HG03025 (cell line): ENCODE data around the gene STIP1.

Experiments
- ATAC-seq: cut with Tn5 transposase; IDR thresholded peaks from one replicate; pipeline ENCODE4 v1.9.1; 2021; ENCODE audit warnings: mild to moderate bottlenecking, moderate library complexity; ENCODE audit not compliant: unreplicated experiment, low FRiP score

Gene STIP1

DNA sequence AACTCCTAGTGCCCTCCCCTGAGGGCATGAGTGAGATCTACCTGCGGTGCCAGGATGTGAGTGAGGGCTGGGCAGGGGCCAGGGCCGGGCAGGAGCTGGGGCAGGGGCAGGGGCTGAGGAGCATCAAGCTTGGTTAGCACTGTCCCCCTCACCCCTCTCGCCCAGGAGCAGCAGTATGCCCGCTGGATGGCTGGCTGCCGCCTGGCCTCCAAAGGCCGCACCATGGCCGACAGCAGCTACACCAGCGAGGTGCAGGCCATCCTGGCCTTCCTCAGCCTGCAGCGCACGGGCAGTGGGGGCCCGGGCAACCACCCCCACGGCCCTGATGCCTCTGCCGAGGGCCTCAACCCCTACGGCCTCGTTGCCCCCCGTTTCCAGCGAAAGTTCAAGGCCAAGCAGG lies 34.3 kb downstream of the STIP1 start:
- ATAC-seq = no peak

DNA sequence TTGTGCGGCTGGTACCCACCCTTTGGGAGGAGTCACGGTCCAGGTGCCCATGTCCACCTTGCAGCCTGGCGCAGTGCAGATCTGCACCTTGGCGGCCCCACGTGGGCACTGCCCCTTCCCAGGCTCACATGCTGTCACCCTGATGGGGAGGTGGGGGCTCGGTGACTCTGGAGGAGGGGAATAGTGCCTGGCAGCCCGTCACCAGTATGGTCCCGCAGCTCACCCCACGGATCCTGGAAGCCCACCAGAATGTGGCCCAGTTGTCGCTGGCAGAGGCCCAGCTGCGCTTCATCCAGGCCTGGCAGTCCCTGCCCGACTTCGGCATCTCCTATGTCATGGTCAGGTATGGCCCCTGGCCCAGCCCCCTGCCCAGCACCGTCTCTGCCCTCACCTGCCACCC lies 34.8 kb downstream of the STIP1 start:
- no peak for ATAC-seq

DNA sequence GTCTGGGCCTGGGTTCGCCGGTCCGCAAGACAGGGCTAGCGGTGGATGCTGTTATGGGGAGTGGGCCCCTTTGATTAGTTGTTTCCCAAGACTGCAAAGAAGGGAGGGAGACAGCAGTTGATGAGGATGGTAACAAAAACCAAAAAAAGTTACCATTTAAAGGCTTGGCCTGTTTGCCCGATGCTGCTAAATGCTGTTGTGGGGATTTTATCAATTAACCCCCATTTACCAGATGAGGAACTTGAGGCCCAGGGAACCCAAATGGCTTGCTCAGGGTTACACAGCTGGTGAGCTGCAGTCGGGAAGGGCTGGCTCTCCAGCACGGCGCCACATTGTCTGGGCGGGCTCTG lies 36.7 kb downstream of the STIP1 start:
- ATAC-seq = no peak

DNA sequence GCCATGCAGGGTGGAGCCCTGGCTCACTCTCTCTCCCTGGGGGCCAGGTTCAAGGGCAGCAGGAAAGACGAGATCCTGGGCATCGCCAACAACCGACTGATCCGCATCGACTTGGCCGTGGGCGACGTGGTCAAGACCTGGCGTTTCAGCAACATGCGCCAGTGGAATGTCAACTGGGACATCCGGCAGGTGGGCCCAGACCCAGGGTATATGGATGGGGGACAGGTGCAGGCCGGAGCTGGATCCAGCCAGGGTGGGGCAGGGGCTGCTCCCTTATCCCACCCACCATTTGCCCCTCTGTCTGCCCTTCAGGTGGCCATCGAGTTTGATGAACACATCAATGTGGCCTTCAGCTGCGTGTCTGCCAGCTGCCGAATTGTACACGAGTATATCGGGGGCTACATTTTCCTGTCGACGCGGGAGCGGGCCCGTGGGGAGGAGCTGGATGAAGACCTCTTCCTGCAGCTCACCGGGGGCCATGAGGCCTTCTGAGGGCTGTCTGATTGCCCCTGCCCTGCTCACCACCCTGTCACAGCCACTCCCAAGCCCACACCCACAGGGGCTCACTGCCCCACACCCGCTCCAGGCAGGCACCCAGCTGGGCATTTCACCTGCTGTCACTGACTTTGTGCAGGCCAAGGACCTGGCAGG lies 37.2 kb downstream of the STIP1 start:
- ATAC-seq = no peak

DNA sequence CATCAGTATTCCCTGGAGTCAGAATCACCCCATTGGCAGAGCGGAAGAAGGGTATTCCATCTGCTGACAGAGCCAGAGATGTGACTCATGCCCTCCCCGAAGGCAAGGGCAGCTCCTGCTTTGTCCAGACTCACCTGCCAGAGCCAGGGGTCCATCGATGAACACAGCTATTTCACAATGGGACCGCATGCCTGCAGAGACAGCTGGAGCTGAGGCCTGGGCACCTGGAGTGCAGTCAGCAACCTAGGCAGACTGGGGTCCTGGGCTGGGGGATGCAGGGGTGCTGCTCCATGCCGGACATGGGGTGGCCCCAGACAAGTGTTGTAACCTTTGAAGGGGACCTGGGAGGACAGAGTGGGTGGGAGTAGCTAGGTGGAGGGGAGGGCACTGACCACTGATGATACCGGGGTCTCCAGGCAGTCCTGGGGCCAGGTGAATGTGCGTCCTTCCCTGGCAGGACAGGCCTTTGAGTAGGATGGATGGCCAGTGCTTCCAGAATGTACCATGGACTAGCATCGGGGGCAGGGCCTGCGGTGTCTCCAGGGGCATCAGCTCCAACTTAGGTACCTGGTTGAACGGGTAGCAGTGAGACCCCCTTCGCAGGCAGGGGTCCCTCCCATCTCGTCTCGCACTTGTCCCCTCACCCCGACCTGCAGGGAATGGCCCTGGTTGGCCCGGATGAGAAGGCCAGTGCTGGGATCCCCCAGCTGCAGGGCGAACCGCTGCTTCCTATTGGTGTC lies 38.4 kb downstream of the STIP1 start:
- ATAC-seq = no peak

DNA sequence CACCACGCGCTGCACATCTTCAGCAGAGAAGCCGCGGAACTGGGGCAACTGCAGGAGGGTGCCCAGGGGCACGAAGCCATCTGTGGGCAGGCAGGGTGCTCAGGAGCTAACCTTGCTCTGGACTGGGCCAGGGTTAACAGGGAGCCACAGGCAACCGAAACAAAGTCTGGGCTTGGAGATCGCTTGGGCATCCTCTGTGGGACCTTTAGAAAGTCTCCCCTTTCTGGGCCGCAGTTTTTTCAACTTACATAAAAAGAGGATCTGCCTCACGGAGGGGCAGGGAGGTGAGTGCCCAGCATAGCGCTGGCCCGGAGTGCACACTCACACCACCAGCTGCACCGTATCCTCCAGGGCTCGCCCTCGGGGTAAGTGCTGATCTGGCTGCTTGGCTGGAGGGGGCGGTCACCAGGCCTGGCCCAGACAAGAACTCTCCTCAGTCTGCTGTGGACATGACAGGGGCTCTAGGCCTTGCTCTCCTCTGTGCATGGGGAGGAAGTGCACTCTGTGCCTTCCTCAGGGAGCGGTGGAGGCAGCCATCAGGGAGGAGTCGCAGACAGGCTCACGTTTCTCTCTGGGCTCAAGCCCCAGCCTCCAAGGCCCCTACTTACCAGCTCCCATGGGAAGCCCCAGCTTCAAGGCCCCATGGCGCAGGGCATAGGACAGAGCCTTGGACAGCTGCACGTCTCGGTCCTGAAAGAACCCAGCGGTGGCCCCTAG lies 39.1 kb downstream of the STIP1 start:
- no peak for ATAC-seq

DNA sequence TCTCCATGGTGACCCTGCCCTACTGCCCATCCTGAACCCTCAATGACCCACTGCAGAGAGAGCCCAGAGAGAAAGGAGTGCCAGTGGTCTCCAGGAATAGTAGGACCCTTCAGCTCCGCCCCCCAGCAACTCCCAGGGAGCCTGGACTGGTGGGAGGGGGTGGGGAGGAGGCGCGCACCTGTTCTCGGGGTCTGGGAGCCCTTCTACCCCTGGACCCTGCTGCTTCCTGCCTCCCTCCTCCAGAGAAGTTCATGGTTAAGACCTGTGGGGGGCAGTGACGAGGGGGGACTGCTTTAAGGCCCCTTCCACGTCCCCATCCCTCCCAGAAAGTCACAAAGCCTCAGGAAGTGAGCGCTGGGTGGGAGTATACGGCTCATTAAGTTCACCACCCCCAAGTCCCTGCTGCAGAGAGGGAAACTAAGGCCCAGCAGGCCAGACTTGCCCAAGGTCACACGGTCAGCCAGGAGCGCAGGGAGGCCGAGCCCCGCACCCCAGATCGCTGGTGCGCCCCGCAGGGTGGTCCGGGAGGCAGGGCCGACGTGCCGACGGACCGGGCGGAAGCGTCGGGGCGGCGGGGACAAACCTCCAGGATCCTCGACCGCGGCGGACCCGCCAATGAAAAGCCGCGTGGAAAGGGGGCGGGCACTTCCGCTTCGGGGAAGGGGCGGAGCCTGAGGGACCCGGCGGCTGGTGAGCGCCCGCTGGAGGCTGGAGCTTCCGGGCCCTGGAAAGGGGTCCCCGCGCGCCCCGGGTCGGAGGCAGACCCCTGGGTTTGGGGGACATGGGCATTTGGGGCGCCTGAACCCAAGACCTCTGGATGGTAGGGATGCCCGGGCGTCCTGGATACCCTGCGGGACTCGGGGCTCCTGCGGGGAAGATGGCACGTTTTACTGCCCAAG lies 39.9 kb downstream of the STIP1 start, which contains the start of the genes NUDT22 and TRPT1:
NUDT22 (plus strand) TSS at position 667 of the 899 bp plus-strand sequence. CDS start 379 bp downstream, outside the sequence.
TRPT1 (minus strand) TSS at position 579 of the 899 bp plus-strand sequence; CDS start at position 253, 326 bp downstream.
- no peak for ATAC-seq

DNA sequence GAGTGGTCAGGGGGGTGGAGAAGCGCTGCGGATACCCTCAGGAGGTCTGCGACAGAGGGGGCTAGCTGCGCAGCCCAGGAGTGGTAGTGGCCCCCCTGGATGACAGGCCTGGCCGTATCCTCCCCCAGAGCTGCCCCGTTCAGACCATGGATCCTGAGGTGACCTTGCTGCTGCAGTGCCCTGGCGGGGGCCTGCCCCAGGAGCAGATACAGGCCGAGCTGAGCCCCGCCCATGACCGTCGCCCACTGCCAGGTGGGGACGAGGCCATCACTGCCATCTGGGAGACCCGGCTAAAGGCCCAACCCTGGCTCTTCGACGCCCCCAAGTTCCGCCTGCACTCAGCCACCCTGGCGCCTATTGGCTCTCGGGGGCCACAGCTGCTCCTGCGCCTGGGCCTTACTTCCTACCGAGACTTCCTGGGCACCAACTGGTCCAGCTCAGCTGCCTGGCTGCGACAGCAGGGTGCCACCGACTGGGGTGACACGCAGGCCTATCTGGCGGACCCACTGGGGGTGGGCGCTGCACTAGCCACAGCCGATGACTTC lies 40.6 kb downstream of the STIP1 start:
- ATAC-seq = no peak

DNA sequence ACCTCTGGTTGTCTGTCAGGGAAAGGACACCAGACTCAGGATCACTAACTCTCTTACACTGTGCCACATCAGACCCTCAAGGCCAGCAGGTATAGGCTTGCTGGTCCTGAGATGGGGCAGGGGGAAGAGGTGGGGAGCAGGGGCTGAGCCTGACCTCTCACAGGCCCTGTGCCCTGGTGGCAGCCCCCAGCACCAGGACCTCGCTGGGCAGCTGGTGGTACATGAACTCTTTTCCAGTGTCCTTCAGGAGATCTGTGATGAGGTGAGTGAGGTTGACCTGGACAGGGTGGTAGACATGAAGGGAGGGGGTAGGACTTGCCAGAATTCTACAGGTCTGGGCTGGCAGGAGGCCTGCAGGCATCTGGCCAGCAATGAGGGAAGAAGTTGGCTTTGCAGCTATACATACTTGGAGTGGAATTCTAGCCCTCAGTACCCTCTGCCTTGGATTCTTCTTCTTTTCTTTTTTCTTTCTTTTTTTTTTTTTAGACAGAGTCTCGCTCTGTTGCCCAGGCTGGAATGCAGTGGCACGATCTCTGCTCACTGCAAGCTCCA lies 41.5 kb downstream of the STIP1 start:
- ATAC-seq = no peak

DNA sequence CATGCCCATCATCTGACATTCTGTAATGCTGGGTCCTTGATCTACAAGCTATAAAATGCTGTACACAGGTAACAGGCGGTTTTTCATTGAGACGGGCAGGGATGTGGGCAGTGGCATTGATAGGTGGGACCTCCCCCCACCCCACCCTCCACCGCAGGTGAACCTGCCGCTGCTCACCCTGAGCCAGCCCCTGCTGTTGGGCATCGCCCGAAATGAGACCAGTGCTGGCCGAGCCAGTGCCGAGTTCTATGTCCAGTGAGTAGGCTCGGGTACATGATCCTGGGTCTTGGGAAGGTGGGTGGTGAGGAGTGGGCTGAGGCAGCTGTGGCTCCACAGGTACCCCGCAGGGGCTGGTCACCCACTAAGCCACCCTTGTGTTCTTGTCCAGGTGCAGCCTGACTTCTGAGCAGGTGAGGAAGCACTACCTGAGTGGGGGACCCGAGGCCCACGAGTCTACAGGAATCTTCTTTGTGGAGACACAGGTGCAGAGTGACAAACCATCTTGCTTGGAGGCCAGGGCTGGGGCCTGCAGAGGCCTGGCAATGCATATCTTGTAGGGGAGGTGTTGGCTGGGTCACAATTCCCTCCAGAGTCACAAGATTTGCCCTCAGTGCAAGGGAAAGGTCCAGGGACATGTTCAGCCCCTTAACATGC lies 43.2 kb downstream of the STIP1 start:
- no peak for ATAC-seq

DNA sequence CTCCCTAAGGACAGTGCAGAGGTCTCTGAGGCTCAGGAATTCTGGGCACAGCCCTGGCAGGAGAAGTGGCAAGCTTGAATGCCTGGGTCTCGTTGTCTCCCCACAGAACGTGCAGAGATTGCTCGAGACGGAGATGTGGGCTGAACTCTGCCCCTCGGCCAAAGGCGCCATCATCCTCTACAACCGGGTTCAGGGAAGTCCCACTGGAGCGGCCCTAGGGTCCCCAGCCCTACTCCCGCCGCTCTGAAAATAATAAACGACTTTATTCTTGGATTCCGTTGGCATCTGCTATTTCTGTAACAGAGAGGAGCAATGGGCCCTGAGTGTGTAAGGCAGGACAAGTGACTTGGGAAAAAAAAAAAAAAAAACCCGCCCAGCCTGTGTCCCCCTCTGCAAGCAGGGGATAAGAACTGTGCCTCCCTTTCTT lies 43.8 kb downstream of the STIP1 start:
- no peak for ATAC-seq

DNA sequence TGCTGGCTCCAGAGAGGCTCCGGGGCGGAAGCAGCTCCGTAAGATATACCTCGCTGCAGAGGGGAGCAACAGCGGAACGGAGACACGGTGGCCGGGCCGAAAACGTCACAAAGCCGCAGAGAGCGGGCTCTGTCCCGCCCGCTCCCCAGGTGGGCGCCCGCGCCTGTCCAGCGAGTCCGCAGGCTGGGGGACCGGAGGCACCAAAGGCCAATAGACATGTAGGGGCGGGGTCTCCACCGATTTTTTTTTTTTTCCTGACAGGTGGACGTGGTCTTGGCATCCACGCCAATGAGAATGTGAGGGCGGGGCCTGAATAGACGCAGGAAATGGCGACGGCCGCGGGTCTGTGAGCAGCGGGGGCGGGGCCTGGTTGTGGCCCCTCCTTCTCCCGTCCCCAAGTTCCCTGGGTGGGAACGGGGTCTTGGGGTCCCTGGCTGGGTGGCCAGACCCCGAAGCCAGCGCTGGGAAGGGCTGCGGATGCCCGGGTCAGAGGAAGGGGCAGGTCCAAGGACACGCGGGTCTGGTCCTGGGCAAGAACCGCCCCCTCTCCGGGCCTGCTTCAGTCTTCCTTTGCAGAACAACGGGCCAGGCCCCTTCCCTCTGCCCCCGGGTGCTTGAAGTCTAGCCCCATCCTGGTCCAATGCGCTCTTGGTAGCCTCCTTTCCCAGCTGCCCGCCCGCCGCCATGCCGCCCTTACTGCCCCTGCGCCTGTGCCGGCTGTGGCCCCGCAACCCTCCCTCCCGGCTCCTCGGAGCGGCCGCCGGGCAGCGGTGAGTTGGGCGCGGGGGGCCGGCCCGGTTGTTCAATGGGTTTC lies 44.4 kb downstream of the STIP1 start, which contains the start of gene DNAJC4:
DNAJC4 (plus strand) TSS at position 378 of the 814 bp plus-strand sequence; CDS start at position 685, 307 bp downstream.
- ATAC-seq = peak; percentile 30

DNA sequence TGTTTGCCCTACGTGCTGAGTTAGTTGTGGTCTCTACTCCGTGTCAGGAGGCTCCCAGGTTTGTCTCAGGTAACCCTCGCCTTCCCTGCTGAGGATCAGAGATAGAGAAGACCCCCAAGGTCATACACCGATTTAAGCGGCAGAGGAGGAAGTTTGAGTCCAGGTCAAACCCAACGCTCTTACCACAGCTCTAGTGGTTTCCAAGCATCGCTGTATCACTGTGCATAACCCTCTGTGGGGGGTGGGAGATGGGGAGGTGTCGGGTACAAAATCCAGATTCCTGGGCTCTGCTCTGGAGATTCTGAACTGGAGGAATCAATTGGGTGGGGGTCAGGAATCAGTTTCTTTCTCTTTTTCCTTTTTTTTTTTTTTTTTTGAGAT lies 45.0 kb downstream of the STIP1 start:
- no peak for ATAC-seq

DNA sequence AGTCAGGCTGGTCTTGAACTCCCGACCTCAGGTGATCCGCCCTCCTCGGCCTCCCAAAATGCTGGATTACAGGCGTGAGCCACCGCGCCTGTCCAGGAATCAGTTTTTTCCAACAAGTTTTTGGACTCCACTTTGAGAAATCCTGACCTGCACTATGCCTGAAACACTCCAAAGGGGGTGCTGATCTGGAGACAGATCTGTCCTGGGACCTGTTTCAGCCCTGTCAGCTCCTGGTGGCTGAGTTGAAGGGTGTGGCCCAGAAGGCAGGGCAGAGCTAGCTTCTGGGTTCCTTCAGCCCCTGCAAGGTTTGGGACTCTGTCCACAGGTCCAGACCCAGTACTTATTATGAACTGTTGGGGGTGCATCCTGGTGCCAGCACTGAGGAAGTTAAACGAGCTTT lies 45.6 kb downstream of the STIP1 start:
- ATAC-seq = no peak

DNA sequence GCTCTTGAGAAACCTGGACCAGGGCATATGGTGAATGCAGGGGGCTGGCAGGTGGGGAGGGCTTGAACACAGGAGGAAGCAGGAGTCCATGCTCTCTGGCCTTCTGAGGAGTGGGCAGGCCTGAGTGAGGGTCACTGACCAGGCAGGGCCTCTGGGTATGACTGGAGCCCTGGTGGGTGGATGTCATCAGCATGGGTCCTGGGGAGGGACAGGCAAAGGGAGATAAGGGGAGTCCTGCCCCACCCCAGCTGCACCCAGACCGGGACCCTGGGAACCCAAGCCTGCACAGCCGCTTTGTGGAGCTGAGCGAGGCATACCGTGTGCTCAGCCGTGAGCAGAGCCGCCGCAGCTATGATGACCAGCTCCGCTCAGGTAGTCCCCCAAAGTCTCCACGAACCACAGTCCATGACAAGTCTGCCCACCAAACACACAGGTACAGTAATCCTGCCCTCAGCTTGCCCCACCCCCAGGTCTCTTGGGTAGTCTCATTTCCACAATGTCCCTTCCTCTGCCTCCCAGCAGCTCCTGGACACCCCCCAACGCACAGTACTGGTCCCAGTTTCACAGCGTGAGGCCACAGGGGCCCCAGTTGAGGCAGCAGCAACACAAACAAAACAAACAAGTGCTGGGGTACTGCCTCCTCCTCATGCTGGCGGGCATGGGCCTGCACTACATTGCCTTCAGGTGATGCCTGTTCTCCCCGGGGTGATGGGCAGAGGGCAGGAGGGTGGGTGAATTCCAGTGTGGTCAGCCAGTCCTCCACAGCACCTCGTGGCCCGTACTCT lies 46.4 kb downstream of the STIP1 start:
- no peak for ATAC-seq

DNA sequence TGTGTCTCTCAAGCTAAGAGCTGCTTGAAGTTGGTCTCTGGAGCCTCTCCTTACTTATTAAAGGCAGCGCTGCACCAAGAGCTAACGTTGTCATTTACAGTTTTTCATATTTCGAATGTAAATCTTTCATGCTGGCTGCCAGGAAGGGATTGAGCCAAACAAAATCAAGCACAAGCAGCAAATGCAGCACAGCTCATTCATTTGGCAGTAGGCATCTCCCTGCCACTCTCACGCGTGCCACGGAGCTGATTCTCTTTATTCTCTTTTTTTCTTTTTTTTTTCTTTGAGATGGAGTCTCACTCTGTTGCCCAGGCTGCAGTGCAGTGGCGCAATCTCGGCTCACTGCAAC lies 47.0 kb downstream of the STIP1 start:
- ATAC-seq = no peak

DNA sequence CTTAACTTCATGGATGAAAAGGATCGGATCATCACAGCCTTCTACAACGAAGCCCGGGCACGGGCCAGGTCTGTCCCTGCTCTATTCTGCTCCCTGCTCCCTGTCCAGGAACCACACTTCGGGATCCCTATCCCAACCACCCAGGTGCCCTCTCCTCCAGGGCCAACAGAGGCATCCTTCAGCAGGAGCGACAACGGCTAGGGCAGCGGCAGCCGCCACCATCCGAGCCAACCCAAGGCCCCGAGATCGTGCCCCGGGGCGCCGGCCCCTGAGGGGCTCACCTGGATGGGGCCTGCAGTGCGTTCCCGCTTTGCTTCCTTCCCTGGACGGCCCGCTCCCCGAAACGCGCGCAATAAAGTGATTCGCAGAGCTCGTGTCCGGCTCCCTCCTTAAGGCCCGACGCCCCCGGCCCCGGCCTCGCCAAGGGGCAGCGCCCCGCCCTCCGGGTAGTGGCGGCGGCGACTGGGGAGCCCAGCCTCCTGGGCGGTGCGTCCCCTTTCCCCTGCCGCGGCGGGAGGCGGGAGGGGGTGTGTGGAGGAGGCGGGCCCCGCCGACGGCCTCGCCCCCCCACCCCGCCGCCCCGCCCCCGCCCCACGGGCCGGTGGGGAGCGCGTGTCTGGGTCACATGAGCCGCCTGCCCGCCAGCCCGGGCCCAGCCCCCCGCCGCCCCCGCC lies 48.1 kb downstream of the STIP1 start, which contains the start of gene VEGFB:
VEGFB (plus strand) TSS at position 672 of the 674 bp plus-strand sequence. CDS start 250 bp downstream, outside the sequence.
- no peak for ATAC-seq
